HUDEP-2 (cell line): Measurements from ENCODE around the gene SLC44A4.
"Not testable (repeated sequence)": the region's sequence is repeated elsewhere in the genome, so short reads cannot be mapped to it uniquely, and the experiment has no call there.

Experiments used
- DNase-seq, 76 experiments: peaks; one replicate each; lab custom pipeline; 2025; ENCODE audit not compliant: unreplicated experiment in 76 of 76; lab: John Stamatoyannopoulos, UW

Gene SLC44A4

GRCh38 chr6:31831350-31832215 is 47.2 kb downstream of the SLC44A4 start:
- no peak for DNase-seq

DNA sequence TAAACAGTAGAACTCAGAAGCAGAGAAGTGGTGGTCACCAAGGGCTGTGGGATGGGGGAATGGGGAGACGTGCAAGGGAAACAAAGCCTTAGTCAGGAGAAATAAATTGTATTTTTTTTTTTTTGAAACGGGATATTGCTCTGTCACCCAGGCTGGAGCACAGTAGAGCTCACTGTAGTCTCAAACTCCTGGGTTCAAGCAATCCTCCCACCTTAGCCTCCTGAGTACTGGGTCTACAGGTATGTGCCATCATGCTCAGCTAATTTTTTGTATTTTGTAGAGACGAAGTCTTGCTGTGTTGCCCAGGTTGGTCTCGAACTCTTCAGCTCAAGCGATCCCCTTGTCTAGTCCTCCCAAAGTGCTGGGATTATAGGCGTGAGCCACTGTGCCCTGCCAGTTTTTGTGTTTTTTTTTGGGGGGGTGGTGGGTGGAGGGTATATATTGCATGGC is 47.9 kb downstream of the SLC44A4 start:
- DNase-seq, result no peak

DNA sequence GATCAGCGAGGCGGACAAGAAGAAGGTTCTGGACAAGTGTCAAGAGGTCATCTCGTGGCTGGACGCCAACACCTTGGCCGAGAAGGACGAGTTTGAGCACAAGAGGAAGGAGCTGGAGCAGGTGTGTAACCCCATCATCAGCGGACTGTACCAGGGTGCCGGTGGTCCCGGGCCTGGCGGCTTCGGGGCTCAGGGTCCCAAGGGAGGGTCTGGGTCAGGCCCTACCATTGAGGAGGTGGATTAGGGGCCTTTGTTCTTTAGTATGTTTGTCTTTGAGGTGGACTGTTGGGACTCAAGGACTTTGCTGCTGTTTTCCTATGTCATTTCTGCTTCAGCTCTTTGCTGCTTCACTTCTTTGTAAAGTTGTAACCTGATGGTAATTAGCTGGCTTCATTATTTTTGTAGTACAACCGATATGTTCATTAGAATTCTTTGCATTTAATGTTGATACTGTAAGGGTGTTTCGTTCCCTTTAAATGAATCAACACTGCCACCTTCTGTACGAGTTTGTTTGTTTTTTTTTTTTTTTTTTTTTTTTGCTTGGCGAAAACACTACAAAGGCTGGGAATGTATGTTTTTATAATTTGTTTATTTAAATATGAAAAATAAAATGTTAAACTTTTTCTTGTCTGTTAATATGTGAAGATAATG is 49.0 kb downstream of the SLC44A4 start:
- DNase-seq, result peak in 21 of 76 experiments; percentile 27 to 72 (median 39)

GRCh38 chr6:31827286-31828079 is 51.3 kb downstream of the SLC44A4 start, which contains the start of gene HSPA1B:
Gene HSPA1B (plus strand): TSS chr6:31827738. CDS start chr6:31827951, 213 bp downstream.
- peak; percentile 94 to 100 (median 100) for DNase-seq

DNA sequence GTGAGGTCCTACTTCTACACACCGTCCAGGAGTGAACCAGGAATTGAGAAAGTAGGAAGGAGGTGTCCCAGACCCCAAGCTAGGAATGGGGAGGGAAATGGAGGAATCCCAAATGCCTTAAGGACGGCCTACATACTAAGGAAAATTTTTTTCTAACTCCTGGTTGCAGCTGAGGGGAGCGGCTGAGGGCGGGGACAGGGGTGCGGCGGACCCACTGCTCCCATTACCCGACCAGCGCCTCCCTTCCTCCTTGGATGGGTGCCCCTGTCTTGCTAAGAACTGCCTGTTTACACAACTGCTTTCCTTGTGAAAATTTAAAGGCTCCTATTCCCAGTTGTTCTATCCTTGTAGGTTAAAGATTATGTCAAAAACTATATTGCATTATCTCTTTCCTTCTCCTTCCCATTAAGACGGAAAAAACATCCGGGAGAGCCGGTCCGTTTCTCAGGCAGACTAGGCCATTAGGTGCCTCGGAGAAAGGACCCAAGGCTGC is 52.0 kb downstream of the SLC44A4 start:
- peak in 64 of 76 experiments; percentile 68 to 97 (median 84) for DNase-seq

DNA sequence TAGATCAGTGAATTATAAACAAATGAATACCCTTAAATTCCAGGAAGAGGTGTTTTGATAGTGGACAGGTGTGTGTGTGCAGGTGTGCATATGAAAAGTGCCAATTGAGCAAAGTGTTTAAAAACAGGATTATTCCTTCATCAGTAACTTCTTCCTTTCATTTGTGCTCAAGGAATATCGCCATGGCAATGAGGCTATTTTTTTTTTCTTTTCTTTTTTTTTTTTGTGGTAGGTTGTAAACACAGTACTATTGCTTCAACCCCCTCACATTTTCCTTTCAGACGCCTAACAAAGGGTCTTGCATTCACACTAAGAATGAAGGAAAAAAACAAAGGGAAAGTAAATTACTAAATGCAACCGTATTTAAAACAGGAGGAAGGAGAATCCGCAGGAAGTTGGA is 53.2 kb downstream of the SLC44A4 start:
- no peak for DNase-seq

- not testable (repeated sequence) for DNase-seq
These were observed 55.1 kb downstream of the SLC44A4 start for GRCh38 chr6:31823592-31824196.

DNA sequence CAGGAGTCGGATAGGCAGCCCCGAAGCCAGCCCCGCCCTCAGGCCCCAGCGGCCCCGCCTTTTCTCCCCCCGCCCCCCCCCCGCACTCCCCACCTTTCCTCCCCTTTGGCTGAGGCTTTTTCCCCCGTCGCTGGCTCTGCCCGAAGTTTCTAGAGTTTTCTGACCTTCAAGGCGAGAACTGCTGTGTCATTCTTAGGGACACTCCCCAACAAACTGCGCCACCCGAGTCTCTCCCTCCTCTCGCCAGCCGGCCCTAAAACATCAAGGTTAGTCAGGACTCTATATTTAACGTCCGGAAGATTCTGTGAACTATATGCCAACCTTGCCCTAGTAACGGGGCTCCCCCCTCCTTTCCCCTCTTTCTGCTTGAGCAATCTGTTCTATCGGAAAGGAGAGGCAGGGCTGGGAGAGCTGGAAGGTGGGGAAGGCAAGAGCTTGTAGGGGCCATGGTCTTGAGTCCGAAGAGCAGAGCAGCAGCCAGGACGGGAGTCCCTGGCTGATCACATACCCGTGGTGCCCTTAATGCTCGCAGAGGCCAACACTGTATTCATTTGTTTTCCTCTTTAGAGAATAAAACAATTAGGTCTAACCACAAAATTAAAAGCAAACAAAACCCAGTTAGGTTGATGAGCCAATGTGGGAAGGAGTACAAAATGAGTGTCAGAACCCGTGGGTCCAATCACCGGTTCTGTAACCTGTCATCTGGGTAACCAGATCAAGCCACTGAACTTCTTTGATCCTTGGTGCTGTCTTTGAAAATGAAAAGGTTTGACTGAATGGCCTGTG is 56.6 kb downstream of the SLC44A4 start:
- DNase-seq, result peak in 74 of 76 experiments; percentile 61 to 96 (median 87)

DNA sequence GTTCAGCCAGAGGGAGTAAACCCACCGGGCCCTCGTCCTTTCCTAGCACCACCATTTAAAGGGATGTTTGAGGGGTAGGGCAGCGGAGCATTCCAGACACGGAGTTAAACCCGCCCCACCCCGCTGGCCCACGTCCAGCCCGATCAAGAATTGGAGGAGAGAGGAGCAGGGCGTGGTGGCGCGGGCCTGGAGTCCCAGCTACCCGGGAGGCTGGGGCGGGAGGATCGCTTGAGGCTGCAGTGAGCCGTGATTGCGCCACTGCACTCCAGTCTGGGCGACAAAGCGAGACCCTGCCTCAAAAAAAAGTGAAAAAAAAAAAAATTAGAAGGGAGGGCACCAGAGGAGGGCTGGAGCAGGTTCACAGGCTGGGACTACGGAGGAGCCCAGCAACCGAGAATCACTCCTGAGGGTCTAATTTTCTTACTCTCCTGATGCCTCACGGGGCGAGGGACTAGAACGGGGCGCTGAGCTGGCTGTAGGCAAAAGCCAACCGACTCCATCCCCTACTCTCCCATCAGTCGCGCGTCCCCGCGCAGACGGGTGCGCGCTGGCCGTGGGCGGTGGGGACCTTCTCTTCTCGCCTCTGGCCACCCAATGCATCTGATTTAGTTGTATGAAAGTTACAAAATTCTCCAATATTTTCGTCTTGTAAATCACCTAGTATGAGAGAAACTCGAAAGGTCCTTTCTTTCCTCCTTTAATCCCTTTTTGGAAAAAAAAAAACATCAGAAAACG is 57.3 kb downstream of the SLC44A4 start:
- DNase-seq, result peak in 51 of 76 experiments; percentile 40 to 81 (median 67)

DNA sequence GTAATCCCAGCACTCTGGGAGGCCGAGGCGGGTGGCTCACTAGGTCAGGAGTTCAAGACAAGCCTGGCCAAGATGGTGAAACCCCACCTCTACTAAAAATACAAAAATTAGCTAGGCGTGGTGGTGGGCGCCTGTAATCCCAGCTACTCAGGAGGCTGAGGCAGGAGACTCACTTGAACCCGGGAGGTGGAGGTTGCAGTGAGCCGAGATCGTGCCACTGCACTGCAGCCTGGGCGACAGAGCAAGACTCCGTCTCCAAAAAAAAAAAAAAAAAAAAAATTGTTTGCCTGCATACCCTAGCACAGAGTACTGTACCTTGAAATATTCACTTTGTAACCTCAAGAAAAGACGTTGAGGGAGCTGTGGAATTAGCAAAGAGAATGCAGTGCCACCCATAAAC is 58.4 kb downstream of the SLC44A4 start:
- not testable (repeated sequence) for DNase-seq

GRCh38 chr6:31819871-31820299 is 58.9 kb downstream of the SLC44A4 start:
- DNase-seq, result no peak

DNA sequence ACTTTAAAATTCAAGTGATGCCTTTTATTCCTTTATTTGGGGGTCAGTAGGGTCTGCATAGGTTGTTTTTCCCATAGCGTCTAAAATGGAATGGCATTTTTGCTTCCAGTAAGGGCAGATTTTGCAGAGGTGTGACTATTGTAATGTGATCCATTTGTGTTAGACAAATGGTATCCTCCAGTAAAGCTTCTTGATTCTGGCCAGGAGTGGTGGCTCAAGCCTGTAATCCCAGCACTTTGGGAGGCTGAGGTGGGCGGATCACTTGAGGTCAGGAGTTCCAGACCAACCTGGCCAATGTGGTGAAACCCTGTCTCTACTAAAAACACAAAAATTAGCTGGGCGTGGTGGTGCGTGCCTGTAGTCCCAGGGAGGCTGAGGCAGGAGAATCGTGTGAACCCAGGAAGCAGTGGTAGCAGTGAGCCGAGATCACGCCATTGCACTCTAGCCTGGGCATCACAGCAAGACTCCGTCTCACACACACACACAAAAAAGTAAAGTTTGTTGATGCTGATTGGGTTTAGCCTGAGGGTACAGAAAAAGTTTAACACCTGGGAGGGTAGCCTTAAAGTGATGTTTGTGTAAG is 60.8 kb downstream of the SLC44A4 start:
- DNase-seq, result not testable (repeated sequence)

- DNase-seq, result not testable (repeated sequence)
These were observed 61.5 kb downstream of the SLC44A4 start for GRCh38 chr6:31817133-31817928.

- DNase-seq, result peak in 63 of 76 experiments; percentile 37 to 92 (median 82)
These were observed 63.6 kb downstream of the SLC44A4 start, which contains the start of the genes HSPA1A and HSPA1L for GRCh38 chr6:31815025-31815838. Gene HSPA1A (plus strand): TSS chr6:31815543. CDS start chr6:31815757, 214 bp downstream. Gene HSPA1L (minus strand): TSS chr6:31815283. CDS start chr6:31811972, 3,311 bp downstream.

DNA sequence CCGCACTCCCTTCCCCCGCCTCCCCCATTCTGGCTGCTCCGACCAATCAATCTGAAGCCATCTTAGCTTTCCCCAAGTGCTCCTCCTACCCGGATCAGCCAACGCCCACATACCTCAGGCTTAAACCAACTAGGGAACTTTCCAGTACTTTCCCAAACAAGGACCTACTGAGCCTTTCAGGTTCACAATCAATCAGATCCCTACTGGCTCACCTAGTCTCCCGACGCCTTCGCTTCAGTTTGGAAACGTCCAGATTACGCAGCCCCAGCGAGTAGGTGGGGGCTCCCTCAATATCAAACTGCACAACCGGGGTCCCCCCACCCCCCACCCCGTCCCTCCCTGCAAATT is 64.1 kb downstream of the SLC44A4 start:
- peak in 70 of 76 experiments; percentile 36 to 89 (median 73) for DNase-seq

DNA sequence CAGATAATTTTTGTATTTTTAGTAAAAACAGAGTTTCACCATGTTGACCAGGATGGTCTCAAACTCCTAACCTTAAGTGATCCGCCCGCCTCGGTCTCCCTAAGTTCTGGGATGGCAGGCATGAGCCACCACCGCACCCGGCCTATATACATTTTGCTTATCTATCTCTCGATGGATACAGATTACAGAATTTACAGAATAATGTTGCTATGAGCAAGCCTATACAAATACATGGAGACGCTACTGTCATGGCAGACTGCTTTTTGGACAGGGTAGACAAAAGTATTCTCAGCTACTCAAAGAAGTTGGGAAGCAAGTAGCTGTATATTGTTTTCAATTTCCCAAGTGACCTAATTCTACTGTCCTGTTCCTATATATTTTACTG is 65.3 kb downstream of the SLC44A4 start:
- no peak for DNase-seq
